C4-2B (cell line): ENCODE results near the gene LANCL1.

ENCODE experiments used
- H3K27ac ChIP-seq: fragments of 450-650 bp; 2 replicates; pipeline ENCODE4 v1.5.1; 2017
- CTCF ChIP-seq: fragments of 450-650 bp; conservative IDR thresholded peaks from 2 replicates; pipeline ENCODE4 v1.5.1; 2017; ENCODE audit warnings: mild to moderate bottlenecking
- ZFX ChIP-seq: fragments of 450-650 bp; IDR thresholded peaks from 2 replicates; pipeline ENCODE4 v1.6.1; 2017

The LANCL1 gene

GRCh38 chr2:210476194-210477128 is at the start of gene LANCL1:
Gene LANCL1 (minus strand): TSS chr2:210476759. CDS start chr2:210476396, 363 bp downstream.
- H3K27ac ChIP-seq: peak within 1 kb of the TSS; percentile 67
- TF ChIP-seq ZFX (peak; percentile 78), CTCF (0 out of 2 replicates have a peak, but pooled peaks have one; percentile 3)

- TF ChIP-seq ZFX: no peak
- TF ChIP-seq CTCF: no peak
- H3K27ac ChIP-seq: no peak overlapping the region
Observed at GRCh38 chr2:210524533-210524932, 48.0 kb upstream of the LANCL1 start.

- H3K27ac ChIP-seq: no peak overlapping the region
- TF ChIP-seq CTCF (no peak), ZFX (no peak)
Observed at GRCh38 chr2:210523650-210524289, 47.2 kb upstream of the LANCL1 start.

- TF ChIP-seq CTCF: no peak
- no peak for TF ChIP-seq ZFX
- no peak overlapping the region for H3K27ac ChIP-seq
Observed at GRCh38 chr2:210522399-210522798, 45.8 kb upstream of the LANCL1 start.

- no peak for TF ChIP-seq CTCF
- TF ChIP-seq ZFX: no peak
- no peak overlapping the region for H3K27ac ChIP-seq
Observed at GRCh38 chr2:210519594-210519993, 43.0 kb upstream of the LANCL1 start.

- TF ChIP-seq CTCF (no peak), ZFX (no peak)
- H3K27ac ChIP-seq: no peak overlapping the region
Observed at GRCh38 chr2:210517264-210517663, 40.7 kb upstream of the LANCL1 start.

- no peak overlapping the region for H3K27ac ChIP-seq
- no peak for TF ChIP-seq ZFX
- TF ChIP-seq CTCF: no peak
Observed at GRCh38 chr2:210515911-210516310, 39.4 kb upstream of the LANCL1 start.
